Erythroblast (primary cell): ENCODE data around the gene COL4A2.

Experiments used
- GATA1 ChIP-seq: IDR thresholded peaks from 2 replicates; pipeline ENCODE4 v1.6.1; 2011; ENCODE audit warnings: low read depth, mild to moderate bottlenecking, control low read depth, low read length, moderate library complexity
- POLR2A ChIP-seq: IDR thresholded peaks from 2 replicates; pipeline ENCODE4 v1.6.1; 2011; ENCODE audit warnings: mild to moderate bottlenecking, low read length

GRCh38 chr13:110294146-110294545 is 12.9 kb upstream of the COL4A2 start:
- TF ChIP-seq POLR2A (no peak), GATA1 (no peak)
